GM12874 (cell line): ENCODE data around the gene TAGLN.

ENCODE experiments used
- CTCF ChIP-seq: IDR thresholded peaks from 2 replicates; pipeline ENCODE4 v1.5.1; 2011; ENCODE audit warnings: low read depth, mild to moderate bottlenecking, control low read depth, low read length, moderate library complexity; ENCODE audit not compliant: insufficient read depth

Gene TAGLN

GRCh38 chr11:117205211-117205818, 6.1 kb downstream of the TAGLN start:
- no peak for TF ChIP-seq CTCF

GRCh38 chr11:117208710-117209109, 9.5 kb downstream of the TAGLN start:
- TF ChIP-seq CTCF = 0 out of 2 replicates have a peak, but pooled peaks have one; percentile 10

- TF ChIP-seq CTCF = no peak
These were observed 11.4 kb downstream of the TAGLN start for GRCh38 chr11:117210620-117211019.

- TF ChIP-seq CTCF = no peak
These were observed 13.7 kb downstream of the TAGLN start for GRCh38 chr11:117212697-117213355.

- TF ChIP-seq CTCF = no peak
These were observed 15.4 kb downstream of the TAGLN start for GRCh38 chr11:117214404-117215110.

GRCh38 chr11:117217141-117218084, 18.2 kb downstream of the TAGLN start:
- TF ChIP-seq CTCF = no peak
